DND-41 (cell line): ENCODE results near the gene CCL25.

ENCODE experiments used
- ATAC-seq: fragments of 200-7000 bp; cut with Tn5 transposase; 3 replicates; pipeline ENCODE4 v1.9.1; 2021; ENCODE audit warnings: low read depth; ENCODE audit not compliant: insufficient read depth
- DNase-seq: peaks from one replicate; pipeline ENCODE4 v3.0.0-alpha.2; 2020
- H2AFZ ChIP-seq: 2 replicates; pipeline ENCODE4 v1.6.0; 2012; ENCODE audit warnings: low read depth, low read length
- H3K27ac ChIP-seq: 2 replicates; pipeline ENCODE4 v1.5.1; 2012; ENCODE audit warnings: low read length, inconsistent platforms
- H3K27me3 ChIP-seq: fragments of 200-600 bp; sonication (generic); 2 replicates; pipeline ENCODE4 v1.6.0; 2012; ENCODE audit warnings: low read length, mild to moderate bottlenecking, inconsistent platforms; ENCODE audit not compliant: insufficient read depth, poor library complexity
- H3K36me3 ChIP-seq: 2 replicates; pipeline ENCODE4 v1.5.1; 2012; ENCODE audit warnings: low read length, inconsistent platforms; ENCODE audit not compliant: insufficient read depth
- H3K4me1 ChIP-seq: 2 replicates; pipeline ENCODE4 v1.5.1; 2012; ENCODE audit warnings: mild to moderate bottlenecking, low read length; ENCODE audit not compliant: insufficient read depth
- H3K4me2 ChIP-seq: 2 replicates; pipeline ENCODE4 v1.6.0; 2012; ENCODE audit warnings: mild to moderate bottlenecking, moderate library complexity, low read length, inconsistent platforms; ENCODE audit not compliant: insufficient read depth
- H3K4me3 ChIP-seq, 2 experiments: fragments of 200-600 bp in 1 of 2; shearing (Covaris generic) in 1 of 2; 2 replicates each; pipeline ENCODE4 v1.5.1; 2012 to 2016; ENCODE audit warnings: inconsistent platforms in 2 of 2, low read length in 2 of 2, mild to moderate bottlenecking in 2 of 2, low read depth in 1 of 2, moderate library complexity in 1 of 2
- H3K79me2 ChIP-seq: 2 replicates; pipeline ENCODE4 v1.6.0; 2012; ENCODE audit warnings: low read length, inconsistent platforms; ENCODE audit not compliant: insufficient read depth
- H3K9ac ChIP-seq: 2 replicates; pipeline ENCODE4 v1.6.0; 2012; ENCODE audit warnings: low read depth, mild to moderate bottlenecking, inconsistent platforms, low read length, moderate library complexity
- H3K9me3 ChIP-seq: 2 replicates; pipeline ENCODE4 v1.5.1; 2012; ENCODE audit warnings: low read length, moderate library complexity, mild to moderate bottlenecking, inconsistent platforms; ENCODE audit not compliant: insufficient read depth, severe bottlenecking
- H4K20me1 ChIP-seq: 2 replicates; pipeline ENCODE4 v1.6.0; 2012; ENCODE audit warnings: low read length; ENCODE audit not compliant: insufficient read depth
- CTCF ChIP-seq: IDR thresholded peaks from 2 replicates; pipeline ENCODE4 v1.5.1; 2012; ENCODE audit warnings: borderline replicate concordance, low read length, moderate library complexity, mild to moderate bottlenecking; ENCODE audit not compliant: poor library complexity, severe bottlenecking; ENCODE audit errors: extremely low read depth
- EZH2 ChIP-seq: IDR thresholded peaks from 3 replicates; pipeline ENCODE4 v1.6.1; 2012; ENCODE audit warnings: borderline replicate concordance, low read depth, mild to moderate bottlenecking, moderate library complexity, low read length, inconsistent platforms; ENCODE audit not compliant: severe bottlenecking

Gene CCL25

GRCh38 chr19:8079988-8080387 lies 27.4 kb downstream of the CCL25 start:
- H3K79me2 ChIP-seq, result no peaks in the 10 kb centered on the region
- no peak overlapping the region for H3K4me2 ChIP-seq
- no peak for TF ChIP-seq CTCF
- no peak for TF ChIP-seq EZH2
- H3K9ac ChIP-seq, result no peak overlapping the region
- H3K27ac ChIP-seq, result no peak overlapping the region
- H4K20me1 ChIP-seq, result no peaks in the 10 kb centered on the region
- no peak overlapping the region for H2AFZ ChIP-seq
- H3K36me3 ChIP-seq, result no peaks in the 10 kb centered on the region
- DNase-seq (no peak), ATAC-seq (no peak)
- H3K27me3 ChIP-seq, result no peaks in the 10 kb centered on the region
- H3K4me3 ChIP-seq, result no peak overlapping the region
- no peaks in the 10 kb centered on the region for H3K4me1 ChIP-seq
- H3K9me3 ChIP-seq, result no peaks in the 10 kb centered on the region

- H3K27me3 ChIP-seq, result no peaks in the 10 kb centered on the region
- H3K9ac ChIP-seq, result no peak overlapping the region
- no peaks in the 10 kb centered on the region for H4K20me1 ChIP-seq
- no peak overlapping the region for H3K27ac ChIP-seq
- no peak for DNase-seq
- H3K9me3 ChIP-seq, result no peaks in the 10 kb centered on the region
- no peak for ATAC-seq
- H3K4me1 ChIP-seq, result no peaks in the 10 kb centered on the region
- no peak overlapping the region for H3K4me2 ChIP-seq
- TF ChIP-seq CTCF, result no peak
- no peak for TF ChIP-seq EZH2
- no peak overlapping the region for H3K4me3 ChIP-seq
- H3K79me2 ChIP-seq, result no peaks in the 10 kb centered on the region
- no peaks in the 10 kb centered on the region for H3K36me3 ChIP-seq
- H2AFZ ChIP-seq, result no peak overlapping the region
Observed at GRCh38 chr19:8080832-8081231, 28.3 kb downstream of the CCL25 start.

GRCh38 chr19:8081569-8082550 lies 29.3 kb downstream of the CCL25 start:
- Histone ChIP-seq H3K9me3 (no peaks in the 10 kb centered on the region), H3K4me1 (no peaks in the 10 kb centered on the region), H4K20me1 (no peaks in the 10 kb centered on the region), H3K4me3 (no peak overlapping the region), H2AFZ (no peak overlapping the region), H3K36me3 (no peaks in the 10 kb centered on the region), H3K27ac (no peak overlapping the region), H3K9ac (no peak overlapping the region), H3K4me2 (no peak overlapping the region), H3K27me3 (no peaks in the 10 kb centered on the region), H3K79me2 (no peaks in the 10 kb centered on the region)
- ATAC-seq, result no peak
- TF ChIP-seq CTCF (no peak), EZH2 (no peak)
- no peak for DNase-seq
